ENCODE measurements around the gene PGAP1.
A peak's percentile ranks its signal among the peaks of the same experiment; 100 is the strongest.

The PGAP1 gene

DNA sequence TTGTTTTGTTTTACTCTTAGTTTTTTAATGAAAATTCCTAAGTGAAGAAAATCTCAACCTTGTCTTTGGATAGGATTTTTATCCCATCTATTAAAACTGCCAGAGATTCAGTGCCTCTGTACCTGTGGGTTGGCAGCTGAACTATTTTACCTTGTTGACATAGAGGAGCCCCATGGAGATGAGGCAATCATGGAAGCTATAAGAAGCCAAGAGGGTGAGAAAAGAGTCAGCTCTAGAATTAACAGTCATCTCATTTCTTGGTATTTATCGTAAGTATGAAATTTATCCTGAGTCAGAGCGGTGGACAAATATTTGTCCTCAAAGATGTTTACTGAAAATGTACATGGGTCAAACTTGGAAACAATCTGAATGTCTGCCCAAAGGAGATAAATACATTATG lies 35.8 kb upstream of the PGAP1 start:
- H3K79me2 ChIP-seq (ENCODE audit: insufficient read depth, low read length), result no peaks in the 10 kb centered on the region
- H2AFZ ChIP-seq (ENCODE audit: low read depth, low read length), result no peak overlapping the region
- H3K4me3 ChIP-seq (ENCODE audit: low read depth in 1 of 2, low read length in 2 of 2), result no peak overlapping the region
- no peak overlapping the region for H3K9ac ChIP-seq (ENCODE audit: low read depth, low read length)
- no peaks in the 10 kb centered on the region for H3K36me3 ChIP-seq (ENCODE audit: insufficient read depth, low read length)
- H3K4me2 ChIP-seq (ENCODE audit: insufficient read depth, low read length), result no peak overlapping the region
- H3K9me3 ChIP-seq (ENCODE audit: insufficient read depth, low read length, severe bottlenecking), result no peaks in the 10 kb centered on the region
- H3K27me3 ChIP-seq (ENCODE audit: insufficient read depth, low read length, poor library complexity), result no peaks in the 10 kb centered on the region
- H3K4me1 ChIP-seq (ENCODE audit: insufficient read depth, low read length), result no peaks in the 10 kb centered on the region
- H4K20me1 ChIP-seq (ENCODE audit: insufficient read depth, low read length), result no peaks in the 10 kb centered on the region
- H3K27ac ChIP-seq (ENCODE audit: low read length), result no peak overlapping the region
- TF ChIP-seq CTCF (IDR thresholded peaks at IDR 0.05; ENCODE audit: borderline replicate concordance, extremely low read depth, low read length, poor library complexity, severe bottlenecking) (no peak), EZH2 (IDR thresholded peaks at IDR 0.05; ENCODE audit: borderline replicate concordance, low read depth, low read length, severe bottlenecking) (no peak)
- no peak for DNase-seq
- ATAC-seq (ENCODE audit: insufficient read depth, low read depth), result no peak

- Histone ChIP-seq H3K4me3 (ENCODE audit: low read depth in 1 of 2, low read length in 2 of 2) (no peak overlapping the region), H3K79me2 (ENCODE audit: insufficient read depth, low read length) (no peaks in the 10 kb centered on the region), H3K9me3 (ENCODE audit: insufficient read depth, low read length, severe bottlenecking) (no peaks in the 10 kb centered on the region), H3K9ac (ENCODE audit: low read depth, low read length) (no peak overlapping the region), H2AFZ (ENCODE audit: low read depth, low read length) (no peak overlapping the region; the same call in 1 of the 2 replicates), H3K4me2 (ENCODE audit: insufficient read depth, low read length) (no peak overlapping the region), H3K27me3 (ENCODE audit: insufficient read depth, low read length, poor library complexity) (no peaks in the 10 kb centered on the region), H4K20me1 (ENCODE audit: insufficient read depth, low read length) (no peaks in the 10 kb centered on the region), H3K27ac (ENCODE audit: low read length) (no peak overlapping the region), H3K4me1 (ENCODE audit: insufficient read depth, low read length) (no peaks in the 10 kb centered on the region), H3K36me3 (ENCODE audit: insufficient read depth, low read length) (no peaks in the 10 kb centered on the region)
- no peak for TF ChIP-seq EZH2 (IDR thresholded peaks at IDR 0.05; ENCODE audit: borderline replicate concordance, low read depth, low read length, severe bottlenecking)
- DNase-seq (no peak), ATAC-seq (ENCODE audit: insufficient read depth, low read depth) (0 out of 3 replicates have a peak, but pooled peaks have one; percentile 19)
Observed at GRCh38 chr2:196961889-196962288, 35.4 kb upstream of the PGAP1 start.

DNA sequence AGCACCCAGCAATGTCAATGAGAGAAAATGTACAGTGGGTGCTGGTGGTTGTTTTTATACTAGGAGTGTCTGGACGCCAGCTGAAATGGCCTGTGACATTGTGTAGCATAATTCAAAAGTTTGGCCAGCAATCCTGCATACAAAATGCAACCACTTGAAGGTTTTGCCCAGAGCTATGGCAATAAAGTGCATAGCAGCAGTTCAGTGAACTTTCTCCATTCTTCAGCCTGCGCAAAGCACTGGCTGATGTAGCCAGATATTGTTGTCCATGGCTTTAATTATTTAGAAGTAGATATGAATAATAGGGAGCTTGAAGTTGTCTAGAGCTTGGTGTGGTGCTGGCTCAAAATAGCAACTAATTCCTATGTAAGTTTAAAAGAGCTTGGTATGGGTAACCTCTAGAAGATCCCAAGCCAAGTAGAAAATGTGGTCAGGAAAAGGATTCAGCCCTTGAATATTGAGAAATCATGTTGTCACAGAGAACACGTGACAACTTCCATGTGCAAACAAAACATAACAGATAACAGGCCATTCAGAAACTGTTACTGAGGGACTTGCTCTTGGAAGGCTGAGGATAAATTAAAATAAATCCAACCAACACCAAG lies 33.3 kb upstream of the PGAP1 start:
- ATAC-seq (ENCODE audit: insufficient read depth, low read depth) (no peak), DNase-seq (no peak)
- Histone ChIP-seq H3K9ac (ENCODE audit: low read depth, low read length) (no peak overlapping the region), H3K27me3 (ENCODE audit: insufficient read depth, low read length, poor library complexity) (no peaks in the 10 kb centered on the region), H3K79me2 (ENCODE audit: insufficient read depth, low read length) (no peaks in the 10 kb centered on the region), H2AFZ (ENCODE audit: low read depth, low read length) (no peak overlapping the region), H3K36me3 (ENCODE audit: insufficient read depth, low read length) (no peaks in the 10 kb centered on the region), H3K4me2 (ENCODE audit: insufficient read depth, low read length) (no peak overlapping the region), H3K4me1 (ENCODE audit: insufficient read depth, low read length) (no peaks in the 10 kb centered on the region), H3K4me3 (ENCODE audit: low read depth in 1 of 2, low read length in 2 of 2) (no peak overlapping the region), H4K20me1 (ENCODE audit: insufficient read depth, low read length) (no peaks in the 10 kb centered on the region), H3K27ac (ENCODE audit: low read length) (no peak overlapping the region), H3K9me3 (ENCODE audit: insufficient read depth, low read length, severe bottlenecking) (no peaks in the 10 kb centered on the region)
- TF ChIP-seq EZH2 (IDR thresholded peaks at IDR 0.05; ENCODE audit: borderline replicate concordance, low read depth, low read length, severe bottlenecking) (no peak), CTCF (IDR thresholded peaks at IDR 0.05; ENCODE audit: borderline replicate concordance, extremely low read depth, low read length, poor library complexity, severe bottlenecking) (no peak)

DNA sequence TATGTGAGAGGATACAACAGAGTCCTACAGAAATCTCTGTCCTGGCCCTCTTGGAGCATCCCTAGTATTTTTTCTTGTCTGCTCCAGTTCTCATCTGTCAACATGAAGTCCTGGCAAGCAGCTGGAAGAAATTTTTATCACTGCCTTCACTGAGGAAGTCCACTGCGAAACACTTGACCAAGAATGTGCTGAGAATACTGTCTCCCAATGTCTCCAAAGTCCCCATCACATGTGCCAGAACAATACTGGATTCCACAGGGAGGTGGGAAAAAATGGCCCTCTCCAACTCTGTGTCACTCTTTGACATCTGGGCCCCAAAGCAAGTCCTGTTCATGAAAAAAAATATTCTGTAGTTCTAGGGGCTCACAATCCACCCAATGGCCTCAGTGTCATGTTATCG lies 32.8 kb upstream of the PGAP1 start:
- Histone ChIP-seq H3K27me3 (ENCODE audit: insufficient read depth, low read length, poor library complexity) (no peaks in the 10 kb centered on the region), H3K36me3 (ENCODE audit: insufficient read depth, low read length) (no peaks in the 10 kb centered on the region), H3K4me3 (ENCODE audit: low read depth in 1 of 2, low read length in 2 of 2) (no peak overlapping the region), H3K4me1 (ENCODE audit: insufficient read depth, low read length) (no peaks in the 10 kb centered on the region), H3K9me3 (ENCODE audit: insufficient read depth, low read length, severe bottlenecking) (no peaks in the 10 kb centered on the region), H2AFZ (ENCODE audit: low read depth, low read length) (no peak overlapping the region), H3K27ac (ENCODE audit: low read length) (no peak overlapping the region), H4K20me1 (ENCODE audit: insufficient read depth, low read length) (no peaks in the 10 kb centered on the region), H3K79me2 (ENCODE audit: insufficient read depth, low read length) (no peaks in the 10 kb centered on the region), H3K4me2 (ENCODE audit: insufficient read depth, low read length) (no peak overlapping the region), H3K9ac (ENCODE audit: low read depth, low read length) (no peak overlapping the region)
- TF ChIP-seq EZH2 (IDR thresholded peaks at IDR 0.05; ENCODE audit: borderline replicate concordance, low read depth, low read length, severe bottlenecking), result no peak
- TF ChIP-seq CTCF (IDR thresholded peaks at IDR 0.05; ENCODE audit: borderline replicate concordance, extremely low read depth, low read length, poor library complexity, severe bottlenecking), result no peak
- DNase-seq (no peak), ATAC-seq (ENCODE audit: insufficient read depth, low read depth) (no peak)

All from DND-41 (cell line).